Measurements from ENCODE around the gene CLSTN2. TPM values are rescaled to one million over a fixed set of nuclear protein-coding genes. Genes with fewer than 3 reads are reported as not detected.

CLSTN2 gene
- total RNA-seq, 4 donors from 2014 or later = 2.7 to 5.0 (median 3.1) TPM

- Histone ChIP-seq H3K27me3 (no peaks in the 10 kb centered on the region), H3K36me3 (no peaks in the 10 kb centered on the region), H3K4me3 (no peak overlapping the region), H3K9me3 (no peaks in the 10 kb centered on the region), H3K4me1 (no peaks in the 10 kb centered on the region), H3K27ac (no peak overlapping the region)
- DNase-seq = no peak
- TF ChIP-seq POLR2A (IDR thresholded peaks at IDR 0.05) = no peak
- no peak for TF ChIP-seq CTCF (IDR thresholded peaks at IDR 0.05)
Measured at GRCh38 chr3:140153736-140154135, 218.8 kb downstream of the CLSTN2 start.

- Histone ChIP-seq H3K4me1 (no peaks in the 10 kb centered on the region), H3K4me3 (no peak overlapping the region), H3K27me3 (no peaks in the 10 kb centered on the region), H3K27ac (no peak overlapping the region), H3K36me3 (no peaks in the 10 kb centered on the region), H3K9me3 (no peaks in the 10 kb centered on the region)
- TF ChIP-seq CTCF (IDR thresholded peaks at IDR 0.05) = no peak
- TF ChIP-seq POLR2A (IDR thresholded peaks at IDR 0.05) = no peak
- DNase-seq = no peak
Measured at GRCh38 chr3:140157161-140157560, 222.2 kb downstream of the CLSTN2 start.

GRCh38 chr3:140159646-140160045 lies 224.7 kb downstream of the CLSTN2 start:
- Histone ChIP-seq H3K9me3 (no peaks in the 10 kb centered on the region), H3K27me3 (no peaks in the 10 kb centered on the region), H3K4me3 (no peak overlapping the region), H3K4me1 (no peaks in the 10 kb centered on the region), H3K36me3 (no peaks in the 10 kb centered on the region), H3K27ac (no peak overlapping the region)
- no peak for DNase-seq
- TF ChIP-seq POLR2A (IDR thresholded peaks at IDR 0.05) = no peak
- no peak for TF ChIP-seq CTCF (IDR thresholded peaks at IDR 0.05)

DNA sequence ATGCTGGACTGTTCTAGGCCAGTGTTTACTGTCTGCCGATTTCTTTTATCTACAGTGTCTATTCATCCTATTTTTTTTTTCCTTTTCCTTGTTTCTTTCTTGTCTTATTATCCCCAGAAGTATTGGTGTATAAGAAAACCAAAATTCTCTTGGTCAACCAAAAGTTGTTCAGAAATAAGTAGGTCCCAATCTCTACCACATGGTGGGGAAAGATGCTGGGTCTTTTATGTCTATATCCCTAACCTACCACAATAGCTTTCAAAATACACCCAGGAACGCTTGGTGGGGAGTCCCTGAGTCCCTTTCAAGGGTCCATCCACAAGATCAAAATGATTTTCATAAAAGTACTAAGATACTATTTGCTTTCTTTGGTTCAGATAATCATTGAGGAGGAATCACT lies 225.6 kb downstream of the CLSTN2 start:
- H3K9me3 ChIP-seq = no peaks in the 10 kb centered on the region
- no peak for TF ChIP-seq POLR2A (IDR thresholded peaks at IDR 0.05)
- no peak for TF ChIP-seq CTCF (IDR thresholded peaks at IDR 0.05)
- no peak for DNase-seq
- no peaks in the 10 kb centered on the region for H3K27me3 ChIP-seq
- no peaks in the 10 kb centered on the region for H3K4me1 ChIP-seq
- no peak overlapping the region for H3K27ac ChIP-seq
- H3K4me3 ChIP-seq = no peak overlapping the region
- no peaks in the 10 kb centered on the region for H3K36me3 ChIP-seq

DNA sequence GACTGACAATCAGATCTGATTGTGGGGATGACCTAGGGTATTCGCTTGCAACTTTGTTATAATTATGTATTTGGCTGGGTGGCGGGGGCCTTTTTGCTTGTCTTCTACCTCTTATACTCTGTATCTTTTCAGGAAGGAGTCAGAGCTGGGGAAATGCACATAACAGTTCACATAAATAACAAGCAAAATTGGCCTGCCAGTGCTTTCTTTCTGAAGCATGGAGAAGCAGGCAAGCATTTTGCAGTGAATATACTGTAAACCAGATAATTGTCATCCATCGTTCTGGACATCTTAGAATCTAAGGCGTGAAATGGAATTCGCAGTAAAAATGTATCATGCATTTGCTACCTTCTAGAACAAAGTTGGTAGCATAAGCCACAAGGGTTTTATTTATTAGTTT lies 227.6 kb downstream of the CLSTN2 start:
- Histone ChIP-seq H3K4me3 (no peak overlapping the region), H3K27me3 (no peaks in the 10 kb centered on the region), H3K4me1 (no peaks in the 10 kb centered on the region), H3K27ac (no peak overlapping the region), H3K9me3 (no peaks in the 10 kb centered on the region), H3K36me3 (no peaks in the 10 kb centered on the region)
- DNase-seq = no peak
- TF ChIP-seq CTCF (IDR thresholded peaks at IDR 0.05) = no peak
- no peak for TF ChIP-seq POLR2A (IDR thresholded peaks at IDR 0.05)

- TF ChIP-seq POLR2A (IDR thresholded peaks at IDR 0.05) (no peak), CTCF (IDR thresholded peaks at IDR 0.05) (no peak)
- no peak for DNase-seq
- Histone ChIP-seq H3K27ac (no peak overlapping the region), H3K4me3 (no peak overlapping the region), H3K4me1 (no peaks in the 10 kb centered on the region), H3K9me3 (no peaks in the 10 kb centered on the region), H3K27me3 (no peaks in the 10 kb centered on the region), H3K36me3 (no peaks in the 10 kb centered on the region)
Measured at GRCh38 chr3:140163159-140163763, 228.3 kb downstream of the CLSTN2 start.
